Measurements from ENCODE around the gene IFIT3.

DNA sequence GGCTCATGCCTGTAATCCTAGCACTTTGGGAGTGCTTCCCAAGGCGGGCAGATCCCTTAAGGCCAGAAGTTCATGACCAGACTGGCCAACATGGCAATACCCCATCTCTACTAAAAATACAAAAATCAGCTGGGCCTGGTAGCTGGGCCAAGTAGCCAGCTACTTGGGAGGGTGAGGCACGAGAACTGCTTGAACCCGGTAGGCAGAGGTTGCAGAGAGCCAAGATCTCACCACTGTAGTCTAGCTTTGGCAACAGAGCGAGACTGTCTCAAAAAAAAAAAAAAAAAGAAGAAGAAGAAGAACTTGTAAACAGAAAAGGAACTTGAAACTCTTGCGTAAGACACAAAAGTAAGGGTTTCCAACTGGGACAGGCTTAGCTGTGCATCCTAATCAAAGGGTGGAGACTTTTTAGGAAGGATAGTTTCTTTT, 31.6 kb upstream of the IFIT3 start:
- TF ChIP-seq, protein P1, sequence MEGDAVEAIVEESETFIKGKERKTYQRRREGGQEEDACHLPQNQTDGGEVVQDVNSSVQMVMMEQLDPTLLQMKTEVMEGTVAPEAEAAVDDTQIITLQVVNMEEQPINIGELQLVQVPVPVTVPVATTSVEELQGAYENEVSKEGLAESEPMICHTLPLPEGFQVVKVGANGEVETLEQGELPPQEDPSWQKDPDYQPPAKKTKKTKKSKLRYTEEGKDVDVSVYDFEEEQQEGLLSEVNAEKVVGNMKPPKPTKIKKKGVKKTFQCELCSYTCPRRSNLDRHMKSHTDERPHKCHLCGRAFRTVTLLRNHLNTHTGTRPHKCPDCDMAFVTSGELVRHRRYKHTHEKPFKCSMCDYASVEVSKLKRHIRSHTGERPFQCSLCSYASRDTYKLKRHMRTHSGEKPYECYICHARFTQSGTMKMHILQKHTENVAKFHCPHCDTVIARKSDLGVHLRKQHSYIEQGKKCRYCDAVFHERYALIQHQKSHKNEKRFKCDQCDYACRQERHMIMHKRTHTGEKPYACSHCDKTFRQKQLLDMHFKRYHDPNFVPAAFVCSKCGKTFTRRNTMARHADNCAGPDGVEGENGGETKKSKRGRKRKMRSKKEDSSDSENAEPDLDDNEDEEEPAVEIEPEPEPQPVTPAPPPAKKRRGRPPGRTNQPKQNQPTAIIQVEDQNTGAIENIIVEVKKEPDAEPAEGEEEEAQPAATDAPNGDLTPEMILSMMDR (IDR thresholded peaks at IDR 0.05 in 2 of 3, conservative IDR thresholded peaks at IDR 0.05 in 1 of 3; ENCODE audit: insufficient read depth in 2 of 3, low read depth in 1 of 3, low read length in 3 of 3), result no peak
- TF ChIP-seq ZNF830 (CRISPR knock-in tag; IDR thresholded peaks at IDR 0.05), result no peak
- no peak for TF ChIP-seq TAF7 (tag; IDR thresholded peaks at IDR 0.05)

All from K562 (cell line).